K562 treated with DMSO at 1 percent for 24 hours (cell line): ENCODE data around the gene ZDHHC16. TPM values are rescaled to one million over a fixed set of nuclear protein-coding genes. Genes with fewer than 3 reads are reported as not detected.

Experiments used
- total RNA-seq: library from RNA; unstranded; fragments of 300-600 nt; gene quantifications from 2 replicates; pipeline ENCODE4 v1.2.3, GENCODE V29; 2022; ENCODE audit warnings: low read depth; ENCODE audit not compliant: insufficient read depth

The ZDHHC16 gene
- 23.4 and 23.9 TPM in 2 replicates for total RNA-seq

GRCh38 chr10:97445722-97446639 lies at the start of gene ZDHHC16, which contains the start of gene EXOSC1:
TSS of gene ZDHHC16 (plus strand) at chr10:97446175. CDS start at chr10:97451676, 5,501 bp downstream.
TSS of gene EXOSC1 (minus strand) at chr10:97446006. CDS start at chr10:97445985, 21 bp downstream.

DNA sequence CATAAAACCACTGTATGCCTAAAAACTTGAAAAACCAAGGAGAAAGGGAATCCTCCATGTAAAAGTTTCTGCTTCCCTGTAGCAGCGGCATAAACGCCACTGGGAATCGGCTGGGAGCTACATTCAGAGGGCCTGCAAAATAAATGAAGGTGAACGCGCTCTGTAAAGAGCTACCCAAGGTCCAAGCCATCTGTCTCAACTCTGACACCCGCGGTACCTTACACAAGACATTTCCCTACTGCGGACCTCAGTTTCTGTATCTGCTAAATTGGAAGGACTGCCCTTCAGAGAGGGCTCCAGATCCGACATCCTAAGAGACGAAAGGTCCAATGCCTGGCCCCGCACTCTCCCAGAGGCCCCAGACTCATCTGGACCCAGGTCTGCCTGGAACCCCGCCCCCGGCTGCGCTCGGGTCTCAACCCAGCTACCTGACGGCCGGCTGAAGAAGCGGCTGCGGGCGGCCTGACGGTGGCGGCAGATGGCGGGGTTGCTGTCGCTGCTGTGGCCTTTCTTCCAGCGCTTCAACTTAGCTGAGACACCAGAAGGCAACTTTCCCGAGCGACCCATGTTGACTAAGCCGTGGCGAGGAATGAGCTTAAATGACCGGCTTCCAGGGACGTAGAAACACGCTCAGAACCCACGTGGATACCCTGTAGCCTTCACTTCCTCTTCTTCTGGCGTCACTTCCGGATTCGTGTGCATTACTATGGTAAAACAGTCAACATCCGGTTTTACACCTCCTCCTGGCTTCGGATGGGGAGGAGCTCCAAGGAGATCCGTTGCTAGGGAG lies 45.1 kb upstream of the ZDHHC16 start, which contains the start of gene RRP12:
Gene RRP12 (minus strand): TSS at position 676 of the 790 bp plus-strand sequence. CDS start 109 bp downstream, at position 567.

DNA sequence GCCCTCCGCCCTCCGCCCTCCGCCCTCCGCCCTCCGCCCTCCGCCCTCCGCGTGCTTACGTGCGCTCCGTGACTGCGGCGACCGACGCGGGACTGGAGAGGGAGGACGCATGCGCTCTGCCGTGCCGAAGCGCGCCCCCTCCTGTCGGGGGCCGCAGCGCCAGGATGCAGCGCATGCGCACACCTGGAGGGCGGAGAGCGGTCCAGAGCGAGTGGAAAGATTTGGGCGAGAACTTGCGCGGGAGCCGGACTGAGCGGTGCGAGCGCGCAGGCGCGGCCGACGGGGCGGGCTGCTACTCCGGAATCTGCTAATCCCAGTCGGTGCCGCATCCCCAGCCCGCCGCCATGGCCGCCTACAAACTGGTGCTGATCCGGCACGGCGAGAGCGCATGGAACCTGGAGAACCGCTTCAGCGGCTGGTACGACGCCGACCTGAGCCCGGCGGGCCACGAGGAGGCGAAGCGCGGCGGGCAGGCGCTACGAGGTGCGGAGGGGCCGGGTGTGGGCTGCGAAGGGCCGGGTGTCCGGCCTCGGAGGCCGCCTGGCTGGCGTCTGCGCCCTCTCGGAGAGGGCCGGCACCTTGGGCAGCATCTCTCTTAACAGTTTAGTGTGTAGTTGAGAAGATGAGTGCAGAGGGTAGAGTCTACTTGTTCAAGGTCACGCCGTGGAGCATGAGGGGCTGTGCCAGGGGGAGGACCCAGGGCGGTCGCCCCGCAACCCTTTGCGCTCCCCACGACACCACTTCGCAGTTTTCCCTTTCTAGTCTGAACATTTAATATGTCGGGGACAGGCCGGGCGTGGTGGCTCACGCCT lies 19.8 kb upstream of the ZDHHC16 start, which contains the start of gene PGAM1:
Gene PGAM1 (plus strand): TSS at position 228 of the 812 bp plus-strand sequence. CDS start 117 bp downstream, at position 345.

GRCh38 chr10:97498076-97498840 lies 52.3 kb downstream of the ZDHHC16 start, which contains the start of gene MMS19:
TSS of gene MMS19 (minus strand) at chr10:97498422. CDS start at chr10:97498384, 38 bp downstream.

DNA sequence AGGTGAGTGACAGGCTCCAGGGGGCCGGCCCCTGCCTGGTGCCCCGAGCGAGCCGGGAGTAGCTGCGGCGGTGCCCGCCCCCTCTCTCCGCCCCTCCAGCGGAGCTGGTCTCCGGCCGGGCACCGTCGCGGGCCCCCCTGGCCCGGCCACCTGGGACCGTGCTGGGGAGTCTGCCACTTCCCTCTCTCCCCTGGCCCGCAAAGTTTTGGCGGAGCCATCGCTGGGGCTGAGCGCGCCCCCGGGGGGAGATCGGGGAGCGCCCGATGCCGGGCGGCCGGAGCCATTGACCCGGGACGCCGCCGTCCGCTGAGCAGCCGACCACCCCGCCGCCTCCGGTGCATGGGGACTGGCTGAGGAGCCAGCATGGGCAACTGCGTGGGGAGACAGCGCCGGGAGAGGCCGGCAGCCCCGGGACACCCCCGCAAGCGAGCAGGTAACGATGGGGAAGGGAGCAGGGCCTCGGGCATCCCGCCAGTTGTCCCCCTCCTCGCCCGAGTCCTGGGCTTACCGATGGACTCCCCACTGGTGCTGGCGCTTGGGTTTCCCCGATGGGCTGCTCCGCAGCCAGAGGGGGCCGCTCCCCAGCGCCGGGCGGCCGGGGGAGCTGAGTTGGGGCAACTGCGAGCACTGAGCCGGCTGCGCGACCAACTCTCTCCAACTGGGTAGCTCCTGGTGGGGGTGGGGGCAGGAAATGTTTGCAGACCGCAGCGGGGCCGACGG lies 53.0 kb downstream of the ZDHHC16 start, which contains the start of gene UBTD1:
Gene UBTD1 (plus strand): TSS at position 84 of the 720 bp plus-strand sequence. CDS start 280 bp downstream, at position 364.

Other genes starting within 250 kb of the ZDHHC16 start
- 13.9 and 14.5 TPM in 2 replicates for gene ARHGAP19, start 153.5 kb upstream of the ZDHHC16 start, total RNA-seq
- 7.0 and 7.8 TPM in 2 replicates for gene FRAT1, start 126.9 kb upstream of the ZDHHC16 start, total RNA-seq
- gene FRAT2, start 111.4 kb upstream of the ZDHHC16 start, total RNA-seq = 26.4 and 27.1 TPM in 2 replicates
- gene RRP12, start 44.8 kb upstream of the ZDHHC16 start, total RNA-seq = 11.3 and 12.1 TPM in 2 replicates
- 193 and 195 TPM in 2 replicates for gene PGAM1, start 20.0 kb upstream of the ZDHHC16 start, total RNA-seq
- 54.5 and 59.9 TPM in 2 replicates for gene EXOSC1, start 169 bp upstream of the ZDHHC16 start, total RNA-seq
- 34.9 and 37.1 TPM in 2 replicates for gene MMS19, start 52.2 kb downstream of the ZDHHC16 start, total RNA-seq
- gene UBTD1, start 52.7 kb downstream of the ZDHHC16 start, total RNA-seq = 10.2 and 10.6 TPM in 2 replicates
- gene ANKRD2, start 126.6 kb downstream of the ZDHHC16 start, total RNA-seq = not detected in 2 replicates
- not detected in 2 replicates for gene HOGA1, start 138.2 kb downstream of the ZDHHC16 start, total RNA-seq
- not detected in 2 replicates for gene C10orf62, start 143.5 kb downstream of the ZDHHC16 start, total RNA-seq
- 10.2 and 13.4 TPM in 2 replicates for gene MORN4, start 187.3 kb downstream of the ZDHHC16 start, total RNA-seq
- 27.1 and 28.2 TPM in 2 replicates for gene PI4K2A, start 194.5 kb downstream of the ZDHHC16 start, total RNA-seq
- 14.2 and 15.3 TPM in 2 replicates for gene AVPI1, start 241.1 kb downstream of the ZDHHC16 start, total RNA-seq